Right forelimb (tissue), 1 donor: ENCODE measurements around the gene ATP8A2.
A peak's percentile ranks its signal among the peaks of the same experiment; 100 is the strongest.
"Not testable (repeated sequence)": the region's sequence is repeated elsewhere in the genome, so short reads cannot be mapped to it uniquely, and the experiment has no call there.

ENCODE experiments used
- DNase-seq: peaks from one replicate; pipeline ENCODE4 v3.0.0-alpha.2; 2018

The ATP8A2 gene

GRCh38 chr13:25771641-25772478 is 400.1 kb downstream of the ATP8A2 start:
- DNase-seq: no peak

GRCh38 chr13:25772534-25772933 is 400.8 kb downstream of the ATP8A2 start:
- not testable (repeated sequence) for DNase-seq

- not testable (repeated sequence) for DNase-seq
Observed at GRCh38 chr13:25774056-25774455, 402.3 kb downstream of the ATP8A2 start.

GRCh38 chr13:25775275-25775674 is 403.5 kb downstream of the ATP8A2 start:
- no peak for DNase-seq

- DNase-seq: no peak
Observed at GRCh38 chr13:25775986-25776385, 404.2 kb downstream of the ATP8A2 start.

- no peak for DNase-seq
Observed at GRCh38 chr13:25776722-25777121, 404.9 kb downstream of the ATP8A2 start.

- DNase-seq: no peak
Observed at GRCh38 chr13:25777509-25777908, 405.7 kb downstream of the ATP8A2 start.

GRCh38 chr13:25778365-25778764 is 406.6 kb downstream of the ATP8A2 start:
- DNase-seq: no peak

- DNase-seq: no peak
Observed at GRCh38 chr13:25778808-25779305, 407.1 kb downstream of the ATP8A2 start.

- DNase-seq: no peak
Observed at GRCh38 chr13:25783076-25783475, 411.3 kb downstream of the ATP8A2 start.

GRCh38 chr13:25783601-25784024 is 411.8 kb downstream of the ATP8A2 start:
- no peak for DNase-seq

GRCh38 chr13:25784119-25784518 is 412.3 kb downstream of the ATP8A2 start:
- DNase-seq: no peak

GRCh38 chr13:25790137-25790536 is 418.4 kb downstream of the ATP8A2 start:
- DNase-seq: not testable (repeated sequence)

GRCh38 chr13:25795277-25795676 is 423.5 kb downstream of the ATP8A2 start:
- DNase-seq: no peak

GRCh38 chr13:25796474-25796873 is 424.7 kb downstream of the ATP8A2 start:
- no peak for DNase-seq

GRCh38 chr13:25798998-25799397 is 427.2 kb downstream of the ATP8A2 start:
- no peak for DNase-seq

- DNase-seq: peak; percentile 52
Observed at GRCh38 chr13:25800523-25800922, 428.7 kb downstream of the ATP8A2 start.

GRCh38 chr13:25802579-25802978 is 430.8 kb downstream of the ATP8A2 start:
- no peak for DNase-seq

GRCh38 chr13:25803641-25804040 is 431.9 kb downstream of the ATP8A2 start:
- no peak for DNase-seq

- no peak for DNase-seq
Observed at GRCh38 chr13:25806264-25806974, 434.6 kb downstream of the ATP8A2 start.

- no peak for DNase-seq
Observed at GRCh38 chr13:25807562-25807961, 435.8 kb downstream of the ATP8A2 start.

- no peak for DNase-seq
Observed at GRCh38 chr13:25811506-25811905, 439.7 kb downstream of the ATP8A2 start.

- no peak for DNase-seq
Observed at GRCh38 chr13:25816239-25816638, 444.5 kb downstream of the ATP8A2 start.
